GM12878 (cell line): Measurements from ENCODE around the gene IGSF6. TPM values are rescaled to one million over a fixed set of nuclear protein-coding genes. Genes with fewer than 3 reads are reported as not detected.

Experiments
- CHD4 ChIP-seq: fragments of 200-600 bp; sonication (generic); IDR thresholded peaks from 2 replicates; pipeline ENCODE4 v1.6.1; 2016; ENCODE audit warnings: mild to moderate bottlenecking
- CREM ChIP-seq: IDR thresholded peaks from 2 replicates; pipeline ENCODE4 v1.6.1; 2014; ENCODE audit warnings: antibody characterized with exemption, low read depth
- E2F4 ChIP-seq: IDR thresholded peaks from 2 replicates; pipeline ENCODE4 v1.6.1; 2012; ENCODE audit warnings: low read depth, low read length, improper control_type of control experiment
- EGR1 ChIP-seq, 2 experiments: IDR thresholded peaks; 1 replicate in 1 of 2; 2 replicates in 1 of 2; pipeline ENCODE4 v1.6.1; 2011 to 2012; ENCODE audit warnings: low read depth in 2 of 2, low read length in 2 of 2, borderline replicate concordance in 1 of 2, mild to moderate bottlenecking in 1 of 2, moderate library complexity in 1 of 2
- GATAD2B ChIP-seq: fragments of 450-650 bp; conservative IDR thresholded peaks from 2 replicates; pipeline ENCODE4 v1.6.1; 2017; ENCODE audit warnings: low read depth, mild to moderate bottlenecking, moderate library complexity
- HSF1 ChIP-seq: fragments of 150-350 bp; IDR thresholded peaks from 2 replicates; pipeline ENCODE4 v1.6.1; 2014; ENCODE audit warnings: mild to moderate bottlenecking, low read depth, low read length
- JUND ChIP-seq: IDR thresholded peaks from 2 replicates; pipeline ENCODE4 v1.6.1; 2012; ENCODE audit warnings: low read depth, mild to moderate bottlenecking, low read length, improper control_type of control experiment, moderate library complexity
- MEF2A ChIP-seq: IDR thresholded peaks from 2 replicates; pipeline ENCODE4 v1.6.1; 2011; ENCODE audit warnings: low read depth, mild to moderate bottlenecking, low read length, moderate library complexity; ENCODE audit not compliant: insufficient read depth
- NFXL1 ChIP-seq: fragments of 450-650 bp; IDR thresholded peaks from 2 replicates; pipeline ENCODE4 v1.6.1; 2017; ENCODE audit warnings: antibody characterized with exemption, mild to moderate bottlenecking, borderline replicate concordance
- NR2C2 ChIP-seq: IDR thresholded peaks from 2 replicates; pipeline ENCODE4 v1.6.1; 2011; ENCODE audit warnings: borderline replicate concordance, low read depth; ENCODE audit not compliant: control insufficient read depth, insufficient read length
- SMC3 ChIP-seq: IDR thresholded peaks from 2 replicates; pipeline ENCODE4 v1.6.1; 2011; ENCODE audit warnings: low read length, improper control_type of control experiment, borderline replicate concordance
- TBL1XR1 ChIP-seq: IDR thresholded peaks from 2 replicates; pipeline ENCODE4 v1.6.1; 2012; ENCODE audit warnings: low read depth, low read length, improper control_type of control experiment
- WRNIP1 ChIP-seq: IDR thresholded peaks from 2 replicates; pipeline ENCODE4 v1.6.1; 2011; ENCODE audit warnings: low read depth, low read length, improper control_type of control experiment, borderline replicate concordance
- ZBED1 ChIP-seq: IDR thresholded peaks from 2 replicates; pipeline ENCODE4 v1.6.1; 2016; ENCODE audit warnings: borderline replicate concordance
- ZZZ3 ChIP-seq: IDR thresholded peaks from 2 replicates; pipeline ENCODE4 v1.6.1; 2011; ENCODE audit warnings: low read depth; ENCODE audit not compliant: control insufficient read depth, insufficient read length
- polyA plus RNA-seq, 11 experiments: library from polyadenylated mRNA; depleted of rRNA in 4 of 11; unstranded in 6 of 11; stranded (reverse) in 5 of 11; fragments of >200 nt; fragmentation: Nextera tagmentation in 4 of 11; fragmentation: Illumina TruSeq in 1 of 11; extraction: Ambion mirVana in 4 of 11; extraction: Trizol in 1 of 11; gene quantifications; 1 replicate in 1 of 11; 2 replicates in 10 of 11; pipeline versions ENCODE4 v1.2.1 to v1.2.3, GENCODE V29; 2011 to 2016; ENCODE audit warnings: inconsistent platforms in 2 of 11, missing spikeins in 2 of 11, low read depth in 1 of 11
- total RNA-seq, 4 experiments: library from RNA; depleted of rRNA in 3 of 4; stranded (reverse); fragments of >200 nt in 3 of 4; fragmentation: Illumina TruSeq in 1 of 4; extraction: Trizol in 1 of 4; gene quantifications; 2 replicates each; pipeline versions ENCODE4 v1.2.1 to v1.2.3, GENCODE V29; 2013 to 2021
- TF ChIP-seq, protein P1 (sequence below): fragments of 450-650 bp; IDR thresholded peaks from 2 replicates; pipeline ENCODE4 v1.6.1; 2017; ENCODE audit warnings: antibody characterized with exemption, mild to moderate bottlenecking, moderate library complexity
- TF ChIP-seq, protein P2 (sequence below): IDR thresholded peaks from 2 replicates; pipeline ENCODE4 v1.6.1; 2012; ENCODE audit warnings: mild to moderate bottlenecking, low read depth, low read length
- TF ChIP-seq, protein P3 (sequence below): IDR thresholded peaks from 2 replicates; pipeline ENCODE4 v1.6.1; 2012; ENCODE audit warnings: low read length, inconsistent platforms

IGSF6 gene
- total and polyA plus RNA-seq, 10 of the 15 experiments (the other 5 are each of a cell fraction or from before 2014, with no cell fraction given): 0.32 to 1.2 (median 0.72) TPM

- TF ChIP-seq MEF2A (no peak), SMC3 (no peak), HSF1 (peak; percentile 62; the same call in 1 of the 2 replicates), CHD4 (no peak), ZBED1 (peak; percentile 62; the same call in 1 of the 2 replicates), EGR1 (IDR thresholded peaks at IDR 0.05; ENCODE audit: borderline replicate concordance in 1 of 2, low read depth in 2 of 2, low read length in 2 of 2) (peak; percentile 64 to 67; a peak in 2 of 3 replicates), TBL1XR1 (peak; percentile 88), GATAD2B (peak; percentile 80), E2F4 (peak; percentile 48; the same call in 1 of the 2 replicates), NR2C2 (no peak), CREM (peak; percentile 91), NFXL1 (peak; percentile 80; the same call in 1 of the 2 replicates), ZZZ3 (no peak), WRNIP1 (no peak), JUND (no peak)
- TF ChIP-seq, protein P1, sequence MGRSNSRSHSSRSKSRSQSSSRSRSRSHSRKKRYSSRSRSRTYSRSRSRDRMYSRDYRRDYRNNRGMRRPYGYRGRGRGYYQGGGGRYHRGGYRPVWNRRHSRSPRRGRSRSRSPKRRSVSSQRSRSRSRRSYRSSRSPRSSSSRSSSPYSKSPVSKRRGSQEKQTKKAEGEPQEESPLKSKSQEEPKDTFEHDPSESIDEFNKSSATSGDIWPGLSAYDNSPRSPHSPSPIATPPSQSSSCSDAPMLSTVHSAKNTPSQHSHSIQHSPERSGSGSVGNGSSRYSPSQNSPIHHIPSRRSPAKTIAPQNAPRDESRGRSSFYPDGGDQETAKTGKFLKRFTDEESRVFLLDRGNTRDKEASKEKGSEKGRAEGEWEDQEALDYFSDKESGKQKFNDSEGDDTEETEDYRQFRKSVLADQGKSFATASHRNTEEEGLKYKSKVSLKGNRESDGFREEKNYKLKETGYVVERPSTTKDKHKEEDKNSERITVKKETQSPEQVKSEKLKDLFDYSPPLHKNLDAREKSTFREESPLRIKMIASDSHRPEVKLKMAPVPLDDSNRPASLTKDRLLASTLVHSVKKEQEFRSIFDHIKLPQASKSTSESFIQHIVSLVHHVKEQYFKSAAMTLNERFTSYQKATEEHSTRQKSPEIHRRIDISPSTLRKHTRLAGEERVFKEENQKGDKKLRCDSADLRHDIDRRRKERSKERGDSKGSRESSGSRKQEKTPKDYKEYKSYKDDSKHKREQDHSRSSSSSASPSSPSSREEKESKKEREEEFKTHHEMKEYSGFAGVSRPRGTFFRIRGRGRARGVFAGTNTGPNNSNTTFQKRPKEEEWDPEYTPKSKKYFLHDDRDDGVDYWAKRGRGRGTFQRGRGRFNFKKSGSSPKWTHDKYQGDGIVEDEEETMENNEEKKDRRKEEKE: 0 out of 2 replicates have a peak, but pooled peaks have one; percentile 32
- TF ChIP-seq, protein P2, sequence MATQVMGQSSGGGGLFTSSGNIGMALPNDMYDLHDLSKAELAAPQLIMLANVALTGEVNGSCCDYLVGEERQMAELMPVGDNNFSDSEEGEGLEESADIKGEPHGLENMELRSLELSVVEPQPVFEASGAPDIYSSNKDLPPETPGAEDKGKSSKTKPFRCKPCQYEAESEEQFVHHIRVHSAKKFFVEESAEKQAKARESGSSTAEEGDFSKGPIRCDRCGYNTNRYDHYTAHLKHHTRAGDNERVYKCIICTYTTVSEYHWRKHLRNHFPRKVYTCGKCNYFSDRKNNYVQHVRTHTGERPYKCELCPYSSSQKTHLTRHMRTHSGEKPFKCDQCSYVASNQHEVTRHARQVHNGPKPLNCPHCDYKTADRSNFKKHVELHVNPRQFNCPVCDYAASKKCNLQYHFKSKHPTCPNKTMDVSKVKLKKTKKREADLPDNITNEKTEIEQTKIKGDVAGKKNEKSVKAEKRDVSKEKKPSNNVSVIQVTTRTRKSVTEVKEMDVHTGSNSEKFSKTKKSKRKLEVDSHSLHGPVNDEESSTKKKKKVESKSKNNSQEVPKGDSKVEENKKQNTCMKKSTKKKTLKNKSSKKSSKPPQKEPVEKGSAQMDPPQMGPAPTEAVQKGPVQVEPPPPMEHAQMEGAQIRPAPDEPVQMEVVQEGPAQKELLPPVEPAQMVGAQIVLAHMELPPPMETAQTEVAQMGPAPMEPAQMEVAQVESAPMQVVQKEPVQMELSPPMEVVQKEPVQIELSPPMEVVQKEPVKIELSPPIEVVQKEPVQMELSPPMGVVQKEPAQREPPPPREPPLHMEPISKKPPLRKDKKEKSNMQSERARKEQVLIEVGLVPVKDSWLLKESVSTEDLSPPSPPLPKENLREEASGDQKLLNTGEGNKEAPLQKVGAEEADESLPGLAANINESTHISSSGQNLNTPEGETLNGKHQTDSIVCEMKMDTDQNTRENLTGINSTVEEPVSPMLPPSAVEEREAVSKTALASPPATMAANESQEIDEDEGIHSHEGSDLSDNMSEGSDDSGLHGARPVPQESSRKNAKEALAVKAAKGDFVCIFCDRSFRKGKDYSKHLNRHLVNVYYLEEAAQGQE: no peak
- TF ChIP-seq, protein P3, sequence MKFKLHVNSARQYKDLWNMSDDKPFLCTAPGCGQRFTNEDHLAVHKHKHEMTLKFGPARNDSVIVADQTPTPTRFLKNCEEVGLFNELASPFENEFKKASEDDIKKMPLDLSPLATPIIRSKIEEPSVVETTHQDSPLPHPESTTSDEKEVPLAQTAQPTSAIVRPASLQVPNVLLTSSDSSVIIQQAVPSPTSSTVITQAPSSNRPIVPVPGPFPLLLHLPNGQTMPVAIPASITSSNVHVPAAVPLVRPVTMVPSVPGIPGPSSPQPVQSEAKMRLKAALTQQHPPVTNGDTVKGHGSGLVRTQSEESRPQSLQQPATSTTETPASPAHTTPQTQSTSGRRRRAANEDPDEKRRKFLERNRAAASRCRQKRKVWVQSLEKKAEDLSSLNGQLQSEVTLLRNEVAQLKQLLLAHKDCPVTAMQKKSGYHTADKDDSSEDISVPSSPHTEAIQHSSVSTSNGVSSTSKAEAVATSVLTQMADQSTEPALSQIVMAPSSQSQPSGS: no peak
Measured at GRCh38 chr16:21599122-21600030, 53.0 kb downstream of the IGSF6 start, which contains the start of gene METTL9 (continued).
